Esophagus squamous epithelium (tissue), 4 donors: ENCODE results near the gene PARD3B.

ENCODE experiments used
- POLR2A ChIP-seq, 4 donors: fragments of 450-650 bp; IDR thresholded peaks; one replicate each; pipeline ENCODE4 v1.6.1; 2017; ENCODE audit warnings: antibody characterized with exemption in 4 of 4, mild to moderate bottlenecking in 4 of 4, moderate library complexity in 3 of 4
- TF ChIP-seq, protein P1 (sequence below), 6 experiments: fragments of 450-650 bp in 4 of 6; fragments of 200-600 bp in 2 of 6; sonication (generic) in 2 of 6; IDR thresholded peaks; one replicate each; pipeline ENCODE4 v1.5.1; 2016 to 2019; ENCODE audit warnings: antibody characterized with exemption in 6 of 6, mild to moderate bottlenecking in 4 of 6, moderate library complexity in 4 of 6

DNA sequence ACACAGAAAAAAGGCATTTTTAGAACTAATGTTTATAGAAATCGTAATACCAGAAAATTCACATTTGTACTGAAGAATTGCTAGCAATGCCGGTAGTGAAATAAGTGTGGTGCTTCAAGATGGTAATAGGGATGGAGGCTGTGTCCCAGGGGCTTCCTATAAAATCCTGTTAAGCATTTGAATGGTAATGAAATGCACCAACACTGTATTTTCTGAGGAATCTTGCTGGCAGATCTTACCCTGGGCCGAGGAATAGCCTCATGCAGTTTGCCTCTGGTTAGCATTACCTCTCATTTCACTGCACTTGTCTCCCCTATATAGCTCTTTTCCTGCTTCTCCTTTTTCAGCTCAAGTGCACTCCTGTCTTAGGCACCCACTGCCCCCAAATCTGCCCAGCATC is 635.5 kb downstream of the PARD3B start:
- TF ChIP-seq, protein P1, sequence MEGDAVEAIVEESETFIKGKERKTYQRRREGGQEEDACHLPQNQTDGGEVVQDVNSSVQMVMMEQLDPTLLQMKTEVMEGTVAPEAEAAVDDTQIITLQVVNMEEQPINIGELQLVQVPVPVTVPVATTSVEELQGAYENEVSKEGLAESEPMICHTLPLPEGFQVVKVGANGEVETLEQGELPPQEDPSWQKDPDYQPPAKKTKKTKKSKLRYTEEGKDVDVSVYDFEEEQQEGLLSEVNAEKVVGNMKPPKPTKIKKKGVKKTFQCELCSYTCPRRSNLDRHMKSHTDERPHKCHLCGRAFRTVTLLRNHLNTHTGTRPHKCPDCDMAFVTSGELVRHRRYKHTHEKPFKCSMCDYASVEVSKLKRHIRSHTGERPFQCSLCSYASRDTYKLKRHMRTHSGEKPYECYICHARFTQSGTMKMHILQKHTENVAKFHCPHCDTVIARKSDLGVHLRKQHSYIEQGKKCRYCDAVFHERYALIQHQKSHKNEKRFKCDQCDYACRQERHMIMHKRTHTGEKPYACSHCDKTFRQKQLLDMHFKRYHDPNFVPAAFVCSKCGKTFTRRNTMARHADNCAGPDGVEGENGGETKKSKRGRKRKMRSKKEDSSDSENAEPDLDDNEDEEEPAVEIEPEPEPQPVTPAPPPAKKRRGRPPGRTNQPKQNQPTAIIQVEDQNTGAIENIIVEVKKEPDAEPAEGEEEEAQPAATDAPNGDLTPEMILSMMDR (IDR thresholded peaks at IDR 0.05) = no peak
- TF ChIP-seq POLR2A (IDR thresholded peaks at IDR 0.05) = no peak
